GM18520 (cell line): ENCODE measurements around the gene CLSTN2.

Experiments
- ATAC-seq: cut with Tn5 transposase; IDR thresholded peaks from one replicate; pipeline ENCODE4 v1.9.1; 2021; ENCODE audit not compliant: unreplicated experiment

CLSTN2 gene

GRCh38 chr3:140178482-140178881 is 243.5 kb downstream of the CLSTN2 start:
- ATAC-seq: no peak

- no peak for ATAC-seq
These were observed 245.6 kb downstream of the CLSTN2 start for GRCh38 chr3:140180603-140181002.

DNA sequence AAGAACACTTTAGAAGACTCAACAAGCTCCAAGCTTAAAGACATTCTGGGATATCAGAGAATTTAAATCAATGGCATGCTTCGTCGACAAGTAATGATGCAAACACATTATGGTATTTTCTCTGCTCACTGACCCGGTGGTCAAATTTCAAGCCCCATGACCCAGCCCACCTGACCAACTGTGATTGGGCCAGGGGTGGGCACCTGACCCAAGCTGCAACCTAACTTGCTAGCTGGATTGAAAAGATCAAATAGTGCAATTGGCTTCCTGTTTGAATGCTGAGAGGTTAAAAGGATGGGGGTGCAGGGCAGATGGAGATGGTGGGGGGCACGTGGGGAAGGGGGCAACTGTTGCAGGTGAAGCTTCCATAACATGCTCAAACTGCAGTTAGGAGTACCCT is 250.4 kb downstream of the CLSTN2 start:
- no peak for ATAC-seq

DNA sequence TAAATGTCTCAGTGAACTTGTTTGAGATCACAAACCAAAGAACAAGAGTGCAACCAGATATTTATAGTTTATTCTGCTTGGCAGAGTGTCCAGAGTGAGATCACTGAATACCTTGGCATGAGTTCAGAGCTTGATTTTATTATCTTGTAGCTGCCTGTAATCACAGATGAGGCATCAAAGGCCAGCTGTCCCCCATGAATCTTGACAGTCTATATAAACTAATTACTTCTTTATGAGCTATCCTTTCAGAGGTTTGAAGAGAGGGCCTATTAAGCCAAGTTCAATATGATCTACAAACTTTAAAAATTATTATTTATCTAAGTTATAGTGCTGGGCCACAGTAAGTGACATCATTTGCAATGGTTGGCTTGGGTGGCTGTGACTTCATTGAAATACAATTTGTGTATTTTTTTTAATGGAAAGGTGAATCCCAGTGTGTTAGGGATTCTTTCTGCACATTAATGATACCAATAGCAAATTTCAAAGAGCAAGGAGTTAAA is 251.5 kb downstream of the CLSTN2 start:
- no peak for ATAC-seq

- no peak for ATAC-seq
These were observed 252.0 kb downstream of the CLSTN2 start for GRCh38 chr3:140187028-140187427.

GRCh38 chr3:140187656-140188221 is 252.8 kb downstream of the CLSTN2 start:
- ATAC-seq: no peak

DNA sequence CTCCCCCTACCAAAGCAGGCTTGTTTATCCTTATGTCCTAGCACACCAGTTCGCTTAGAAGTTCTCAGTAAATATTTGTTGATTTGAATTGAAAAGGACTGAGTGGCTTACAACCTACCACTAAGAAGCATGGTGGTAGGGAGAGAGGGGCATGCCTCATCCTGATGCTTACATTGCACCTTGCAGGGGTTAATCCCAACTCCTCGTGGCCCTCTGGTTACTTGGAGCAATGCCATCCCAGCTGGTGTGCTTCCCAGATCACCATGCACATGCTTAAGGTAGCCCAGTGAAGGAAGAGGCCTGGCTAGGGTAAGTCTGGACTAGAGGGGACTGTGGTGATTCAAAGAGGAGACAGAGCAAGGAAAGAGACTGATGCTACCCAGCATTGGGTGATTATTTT is 253.3 kb downstream of the CLSTN2 start:
- no peak for ATAC-seq

DNA sequence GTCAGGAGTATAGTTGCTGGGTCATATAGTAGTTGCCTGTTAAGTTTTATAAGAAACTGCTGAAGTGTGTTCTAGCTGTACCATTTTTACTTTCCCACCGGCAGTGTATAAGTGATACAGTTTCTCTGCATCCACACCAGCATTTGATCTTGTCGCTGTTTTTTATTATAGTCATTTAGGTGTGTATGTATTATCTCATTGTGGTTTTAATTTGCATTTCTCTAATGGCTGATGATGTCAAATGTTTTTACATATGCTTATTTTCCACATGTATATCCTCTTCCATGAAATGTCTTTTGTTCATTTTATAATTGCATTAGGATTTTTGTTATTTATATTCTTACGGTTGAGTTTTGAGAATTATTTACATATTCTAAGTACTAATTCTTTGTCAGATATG is 254.3 kb downstream of the CLSTN2 start:
- no peak for ATAC-seq

DNA sequence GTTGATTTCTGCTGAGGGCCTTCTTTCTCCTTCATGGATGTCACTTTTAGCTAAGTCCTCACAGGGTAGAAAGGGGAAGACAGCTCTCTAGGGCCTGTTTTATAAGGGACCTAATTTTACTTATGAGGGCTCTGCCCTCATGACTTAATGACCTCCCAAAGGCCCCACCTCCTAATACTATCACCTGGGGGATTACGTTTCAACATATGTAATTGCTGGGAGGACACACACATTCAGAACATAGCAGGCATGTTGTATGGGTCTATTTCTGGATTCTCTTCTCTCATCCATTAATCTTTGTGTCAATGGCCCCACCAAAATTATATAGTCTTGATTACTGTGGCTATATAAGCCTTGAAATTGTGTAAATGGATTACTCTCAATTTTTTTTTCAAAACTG is 255.0 kb downstream of the CLSTN2 start:
- no peak for ATAC-seq

GRCh38 chr3:140196970-140197369 is 262.0 kb downstream of the CLSTN2 start:
- ATAC-seq: no peak

DNA sequence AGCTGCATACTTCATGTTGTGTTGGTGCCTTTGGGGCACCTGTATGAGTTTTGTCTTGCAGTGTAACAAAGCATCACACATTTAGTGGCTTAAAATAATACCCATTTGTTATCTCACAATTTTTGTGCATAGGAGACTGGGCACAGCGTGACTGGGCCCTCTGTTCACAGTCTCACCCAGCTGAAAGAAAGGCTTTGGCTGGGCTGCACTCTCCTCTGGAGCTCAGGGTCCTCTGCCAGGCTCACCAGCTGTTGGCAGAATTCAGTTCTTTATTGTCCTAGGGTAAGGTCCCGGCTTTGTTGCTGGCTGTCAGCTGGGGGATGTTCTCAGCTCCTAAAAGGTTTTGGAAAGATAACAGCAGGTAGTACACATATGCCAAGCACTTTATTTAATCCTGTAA is 263.3 kb downstream of the CLSTN2 start:
- no peak for ATAC-seq

GRCh38 chr3:140199008-140199407 is 264.0 kb downstream of the CLSTN2 start:
- ATAC-seq: no peak

- ATAC-seq: no peak
These were observed 264.8 kb downstream of the CLSTN2 start for GRCh38 chr3:140199743-140200142.

DNA sequence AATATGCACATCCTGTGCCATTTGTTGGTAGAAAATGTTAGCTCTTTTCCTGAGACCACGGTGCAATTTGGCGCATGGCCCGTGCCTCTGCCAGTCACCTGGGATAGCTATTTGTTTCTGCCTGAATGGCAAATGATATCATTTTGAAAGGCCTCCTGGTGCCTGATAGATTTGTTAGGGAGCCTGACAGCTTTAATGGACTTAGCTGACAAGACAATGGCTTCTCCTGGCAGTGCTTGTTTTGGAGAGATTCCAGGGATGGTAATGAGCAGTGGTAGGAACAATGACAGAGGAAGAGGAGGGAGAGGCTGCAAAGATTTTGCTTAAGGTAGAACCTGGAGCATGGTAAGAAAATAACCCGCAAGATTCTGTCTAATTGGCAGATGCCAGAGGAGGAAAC is 268.5 kb downstream of the CLSTN2 start:
- ATAC-seq: no peak

GRCh38 chr3:140204271-140204984 is 269.4 kb downstream of the CLSTN2 start:
- ATAC-seq: no peak

DNA sequence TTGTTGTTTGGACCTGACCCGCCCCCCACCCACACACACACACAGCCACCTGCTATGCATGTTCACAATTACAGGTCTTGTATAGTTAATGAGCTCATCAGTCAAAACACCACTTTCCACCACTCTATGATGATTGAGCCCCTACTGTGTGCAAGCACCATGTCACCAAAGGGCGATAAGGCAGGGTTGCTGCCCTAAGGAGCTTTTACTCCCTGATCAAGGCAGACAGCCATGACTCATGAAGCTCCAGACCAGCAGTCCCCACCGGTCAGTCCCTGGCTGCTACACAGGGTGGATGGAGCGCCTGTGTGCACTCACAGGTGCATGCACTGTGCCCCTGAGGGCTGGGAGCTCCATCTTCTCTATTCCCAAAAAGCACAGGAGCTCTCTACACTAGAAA is 270.6 kb downstream of the CLSTN2 start:
- no peak for ATAC-seq

DNA sequence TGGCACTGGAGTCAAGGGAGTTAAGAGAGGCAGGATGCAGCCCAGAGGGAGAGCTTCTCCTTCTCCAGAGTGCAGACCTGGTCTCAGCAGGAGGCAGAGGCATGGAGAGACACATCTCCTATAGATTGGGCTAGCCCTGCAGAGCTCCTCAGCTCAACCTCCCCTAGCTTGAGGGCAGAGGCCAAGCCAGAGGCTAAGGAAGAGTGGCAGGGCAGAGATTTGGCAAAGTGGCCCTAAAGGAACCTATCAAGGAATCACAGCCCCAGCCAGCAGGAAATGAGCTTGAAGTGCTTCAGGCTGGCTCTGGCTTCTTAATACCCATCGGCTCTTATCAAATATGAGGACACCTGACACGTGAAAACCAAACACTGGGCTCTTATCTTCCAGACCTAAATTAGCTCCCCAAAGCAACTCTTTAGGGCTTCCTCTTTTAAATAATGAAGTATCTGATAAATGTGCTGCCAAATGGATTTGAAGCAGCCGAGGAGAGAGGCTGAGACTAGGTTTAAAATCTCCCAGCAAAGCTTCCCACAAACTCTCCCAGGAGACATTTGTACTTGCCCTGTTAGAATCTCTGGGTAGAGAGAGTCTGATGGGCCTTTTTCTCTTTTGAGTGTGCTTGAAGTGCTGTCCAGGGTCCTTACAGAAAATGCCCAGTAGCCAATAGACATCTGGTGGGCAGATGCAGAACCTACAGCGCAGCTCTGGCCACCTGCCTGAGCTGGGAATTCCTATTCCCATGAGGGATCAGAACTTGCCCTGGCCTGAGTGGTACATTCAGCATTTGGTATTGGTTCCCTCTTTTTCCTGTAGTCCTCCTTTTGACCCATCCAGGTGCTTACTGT is 271.4 kb downstream of the CLSTN2 start:
- no peak for ATAC-seq

DNA sequence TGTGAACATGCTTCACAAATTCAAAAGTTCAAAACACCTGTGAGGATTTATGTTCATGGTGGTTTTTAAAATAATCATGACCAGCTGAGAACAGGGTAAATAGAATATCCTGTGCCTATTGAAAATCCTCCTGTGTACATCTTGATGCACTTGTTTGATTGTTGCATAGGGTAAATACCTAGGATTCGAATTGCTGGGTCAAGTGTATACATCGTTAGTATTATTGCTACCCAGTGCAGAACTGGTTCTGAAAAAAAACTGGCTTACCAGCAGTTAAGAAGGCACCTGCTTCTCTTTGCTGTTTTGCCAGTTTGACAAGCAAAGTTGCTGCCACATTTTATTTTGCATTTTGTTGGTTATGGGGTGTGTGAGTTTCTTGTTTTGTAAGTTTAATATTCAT is 272.6 kb downstream of the CLSTN2 start:
- ATAC-seq: no peak

- no peak for ATAC-seq
These were observed 281.3 kb downstream of the CLSTN2 start for GRCh38 chr3:140216249-140216648.

DNA sequence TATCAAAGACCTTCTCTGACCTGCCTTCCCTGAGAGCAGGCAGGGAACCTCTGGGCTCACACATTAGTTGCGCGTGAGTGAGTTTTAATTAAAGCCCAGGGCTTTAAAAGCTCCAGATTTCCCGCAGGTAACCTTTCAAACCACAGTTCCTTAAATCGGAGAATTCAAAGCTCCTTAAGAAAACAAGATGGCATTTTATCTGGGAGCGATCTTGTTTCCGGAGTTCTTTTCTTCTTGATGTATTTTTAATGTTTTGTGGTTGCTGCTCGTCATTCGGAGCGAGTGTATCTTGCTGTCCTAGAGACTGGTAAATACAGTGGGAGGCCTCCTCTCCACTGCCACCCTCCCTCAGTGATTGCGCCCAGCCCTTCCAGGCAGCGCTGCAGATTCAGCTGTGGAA is 284.3 kb downstream of the CLSTN2 start:
- ATAC-seq: no peak

- no peak for ATAC-seq
These were observed 285.0 kb downstream of the CLSTN2 start for GRCh38 chr3:140219923-140220452.

- no peak for ATAC-seq
These were observed 288.2 kb downstream of the CLSTN2 start for GRCh38 chr3:140223197-140223596.
